SK-N-SH treated with all-trans-retinoic acid at 6 μM for 48 hours (cell line): ENCODE measurements around the gene KSR2.

Experiments used
- ARNTL ChIP-seq: fragments of 450-650 bp; formaldehyde crosslinking; IDR thresholded peaks from 2 replicates; pipeline ENCODE4 v1.5.0; 2020; ENCODE audit warnings: low read depth, mild to moderate bottlenecking, moderate library complexity, borderline replicate concordance
- BACH2 ChIP-seq: fragments of 250-450 bp; sonication (Bioruptor Pico); IDR thresholded peaks from 2 replicates; pipeline ENCODE4 v1.9.0; 2021; ENCODE audit warnings: mild to moderate bottlenecking, borderline replicate concordance
- CSDC2 ChIP-seq: fragments of 250-450 bp; sonication (Bioruptor Pico); IDR thresholded peaks from 2 replicates; pipeline ENCODE4 v1.5.0; 2020; ENCODE audit warnings: mild to moderate bottlenecking, moderate library complexity
- CSRNP3 ChIP-seq: fragments of 250-450 bp; sonication (Bioruptor Pico); IDR thresholded peaks from 2 replicates; pipeline ENCODE4 v1.5.1; 2021; ENCODE audit warnings: mild to moderate bottlenecking, moderate library complexity
- ESRRG ChIP-seq: fragments of 250-450 bp; sonication (Bioruptor Pico); IDR thresholded peaks from 2 replicates; pipeline ENCODE4 v1.6.1; 2021; ENCODE audit warnings: mild to moderate bottlenecking
- GLIS3 ChIP-seq: fragments of 250-450 bp; sonication (Bioruptor Pico); IDR thresholded peaks from 2 replicates; pipeline ENCODE4 v1.5.0; 2020; ENCODE audit warnings: mild to moderate bottlenecking, moderate library complexity
- ISL1 ChIP-seq: fragments of 250-450 bp; sonication (Bioruptor Pico); IDR thresholded peaks from 2 replicates; pipeline ENCODE4 v2.1.2; 2022; ENCODE audit warnings: mild to moderate bottlenecking, moderate library complexity
- OSR1 ChIP-seq: fragments of 250-450 bp; sonication (Bioruptor Pico); IDR thresholded peaks from 2 replicates; pipeline ENCODE4 v1.8.0; 2022; ENCODE audit warnings: moderate library complexity, mild to moderate bottlenecking, inconsistent platforms
- PATZ1 ChIP-seq: fragments of 250-450 bp; sonication (Bioruptor Pico); IDR thresholded peaks from 2 replicates; pipeline ENCODE4 v1.8.0; 2020; ENCODE audit warnings: mild to moderate bottlenecking, moderate library complexity, borderline replicate concordance
- RARB ChIP-seq: fragments of 250-450 bp; sonication (Bioruptor Pico); IDR thresholded peaks from 2 replicates; pipeline ENCODE4 v1.8.0; 2021; ENCODE audit warnings: mild to moderate bottlenecking, moderate library complexity
- TSHZ2 ChIP-seq: fragments of 250-450 bp; sonication (Bioruptor Pico); IDR thresholded peaks from 2 replicates; pipeline ENCODE4 v1.5.0; 2020; ENCODE audit warnings: mild to moderate bottlenecking, moderate library complexity
- ZFP30 ChIP-seq: fragments of 450-650 bp; formaldehyde crosslinking; IDR thresholded peaks from 2 replicates; pipeline ENCODE4 v1.5.0; 2022; ENCODE audit warnings: mild to moderate bottlenecking, moderate library complexity

GRCh38 chr12:117525766-117526165 is 443.0 kb downstream of the KSR2 start:
- TF ChIP-seq CSRNP3, result no peak
- no peak for TF ChIP-seq ESRRG
- no peak for TF ChIP-seq PATZ1 (CRISPR knock-in tag)
- TF ChIP-seq OSR1, result no peak
- no peak for TF ChIP-seq BACH2 (CRISPR knock-in tag)
- TF ChIP-seq GLIS3 (CRISPR knock-in tag), result no peak
- TF ChIP-seq ARNTL (CRISPR knock-in tag), result no peak
- TF ChIP-seq ZFP30 (CRISPR knock-in tag), result no peak
- no peak for TF ChIP-seq RARB (CRISPR knock-in tag)
- no peak for TF ChIP-seq ISL1 (CRISPR knock-in tag)
- no peak for TF ChIP-seq CSDC2 (CRISPR knock-in tag)
- no peak for TF ChIP-seq TSHZ2 (CRISPR knock-in tag)
